ENCODE results near the gene CYBC1.
A peak's percentile ranks its signal among the peaks of the same experiment; 100 is the strongest.

Gene CYBC1

DNA sequence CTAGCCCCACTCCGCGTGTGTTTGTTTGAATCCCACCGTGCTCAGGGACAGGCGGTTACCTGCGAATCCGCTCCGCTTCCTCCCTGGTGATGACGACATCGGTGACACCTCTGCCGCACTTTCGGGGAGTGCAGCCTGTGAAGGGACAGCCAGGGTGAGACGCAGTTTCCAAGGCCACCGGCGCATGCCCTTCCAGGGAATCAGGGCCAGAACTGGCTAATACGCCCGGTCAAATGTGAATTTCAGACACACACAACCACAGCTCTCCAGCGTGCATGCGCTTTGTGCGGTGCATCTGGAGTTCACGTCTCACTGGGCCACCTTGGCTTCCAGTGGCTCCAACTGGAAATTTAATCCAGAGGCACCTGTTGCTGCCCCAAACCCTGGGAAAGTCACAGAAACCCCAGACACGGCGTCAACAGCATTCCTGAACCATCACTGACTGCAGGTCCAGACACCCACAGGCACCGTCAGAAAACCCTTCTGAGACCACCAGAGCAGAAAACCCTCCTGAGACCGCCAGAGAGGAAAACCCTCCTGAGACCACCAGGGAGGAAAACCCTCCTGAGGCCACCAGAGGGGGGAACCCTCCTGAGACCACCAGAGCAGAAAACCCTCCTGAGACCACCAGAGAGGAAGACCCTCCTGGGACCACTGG lies 39.0 kb downstream of the CYBC1 start:
- no peak for DNase-seq (ENCODE audit: low read depth in 2 of 3, low spot score in 1 of 3)

DNA sequence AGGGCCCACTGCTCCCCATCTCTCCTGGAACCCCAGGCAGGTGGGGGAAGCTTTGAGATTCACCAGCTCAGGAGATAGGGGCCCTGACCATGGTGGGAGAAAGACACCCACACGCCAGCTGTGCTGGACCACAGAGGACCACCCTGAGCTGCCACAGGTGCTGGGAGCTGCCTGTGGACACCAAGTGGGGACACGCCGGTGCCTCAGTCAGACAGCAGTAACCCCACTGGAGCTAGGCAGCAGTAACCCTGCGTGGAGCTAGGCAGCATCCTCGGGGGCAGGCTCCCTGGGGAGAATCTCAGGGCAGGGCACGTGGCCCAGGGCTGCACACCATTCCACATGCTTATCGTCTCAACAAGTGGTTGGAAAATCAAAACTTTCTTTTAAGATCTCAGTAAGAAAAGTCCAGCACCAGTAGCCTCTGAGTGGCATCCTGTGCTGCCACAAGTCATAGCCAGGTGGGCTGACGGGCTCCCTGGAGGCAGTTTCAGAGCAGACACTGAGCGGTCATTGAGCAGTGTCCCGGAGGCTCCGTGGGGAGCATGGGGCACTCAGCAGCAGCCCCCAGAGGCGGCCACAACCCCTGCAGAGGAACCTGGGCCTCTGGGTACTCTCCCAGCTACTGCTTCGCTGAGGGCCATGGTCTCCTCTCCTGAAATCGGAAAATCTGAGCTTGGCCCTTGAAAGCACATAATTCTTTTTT lies 40.4 kb downstream of the CYBC1 start:
- DNase-seq (ENCODE audit: low read depth in 2 of 3, low spot score in 1 of 3), result no peak

DNA sequence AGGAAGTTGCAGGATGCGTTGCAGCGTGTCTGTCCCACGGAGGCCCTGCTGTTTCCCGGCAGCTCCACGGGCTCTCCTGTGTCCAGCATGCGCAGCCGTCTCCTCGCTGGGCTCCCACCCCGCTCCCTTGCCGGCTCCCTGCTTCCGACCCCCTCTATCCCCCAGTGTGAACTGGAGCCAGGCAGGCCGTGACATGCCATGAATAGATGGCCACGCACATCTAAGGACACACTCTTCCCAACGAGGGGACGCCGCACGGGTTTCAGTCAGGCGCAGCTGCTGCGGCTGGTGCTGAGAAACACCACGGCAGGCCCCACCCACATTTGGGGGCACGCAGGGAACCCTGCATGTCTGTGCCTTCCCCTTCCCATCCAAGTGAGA lies 41.6 kb downstream of the CYBC1 start:
- no peak for DNase-seq (ENCODE audit: low read depth in 2 of 3, low spot score in 1 of 3)

GRCh38 chr17:82408288-82408937 lies 42.1 kb downstream of the CYBC1 start:
- no peak for DNase-seq (ENCODE audit: low read depth in 2 of 3, low spot score in 1 of 3)

GRCh38 chr17:82407255-82407654 lies 43.3 kb downstream of the CYBC1 start:
- no peak for DNase-seq (ENCODE audit: low read depth in 2 of 3, low spot score in 1 of 3)

- no peak for DNase-seq (ENCODE audit: low read depth in 2 of 3, low spot score in 1 of 3)
Observed at GRCh38 chr17:82406131-82406671, 44.4 kb downstream of the CYBC1 start.

DNA sequence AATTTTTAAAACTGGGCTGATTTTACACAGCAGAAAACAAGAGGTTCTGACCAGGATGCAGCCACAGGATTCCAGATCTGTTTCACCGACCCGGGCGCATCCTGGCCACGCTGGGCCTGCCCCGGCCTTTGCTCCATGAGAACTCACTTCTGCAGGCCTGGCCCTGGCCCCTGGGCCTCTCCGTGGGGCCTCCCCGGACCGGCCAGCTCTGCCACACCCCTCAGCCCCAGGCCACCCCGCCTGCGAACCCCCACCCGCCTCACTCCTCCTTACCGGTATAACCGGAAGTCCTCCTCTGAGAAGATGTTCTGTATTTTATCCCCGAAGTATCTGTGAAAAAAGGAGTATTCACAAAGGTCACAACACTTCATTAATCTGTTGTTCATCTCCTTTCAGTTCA lies 45.5 kb downstream of the CYBC1 start:
- DNase-seq (ENCODE audit: low read depth in 2 of 3, low spot score in 1 of 3), result no peak

- DNase-seq (ENCODE audit: low read depth in 2 of 3, low spot score in 1 of 3), result no peak
Observed at GRCh38 chr17:82403662-82404660, 46.6 kb downstream of the CYBC1 start.

DNA sequence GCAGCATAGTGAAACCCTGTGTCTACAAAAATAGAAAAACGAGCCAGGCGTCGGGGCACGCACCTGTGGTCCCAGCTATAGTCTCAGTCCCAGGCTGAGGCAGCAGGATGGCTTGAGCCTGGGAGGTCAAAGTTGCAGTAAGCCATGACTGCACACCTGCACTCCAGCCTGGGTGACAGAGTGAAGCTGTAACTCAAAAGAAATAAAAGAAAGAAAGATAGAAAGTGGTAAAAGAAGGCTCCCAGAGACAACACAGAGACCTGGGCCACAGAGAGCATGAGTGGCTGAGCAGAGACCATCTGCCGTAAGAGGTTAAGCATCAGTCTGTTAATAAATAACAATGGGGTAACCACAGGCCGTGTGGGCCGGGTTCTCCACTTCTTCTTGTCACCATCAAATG lies 47.7 kb downstream of the CYBC1 start:
- no peak for DNase-seq (ENCODE audit: low read depth in 2 of 3, low spot score in 1 of 3)

DNA sequence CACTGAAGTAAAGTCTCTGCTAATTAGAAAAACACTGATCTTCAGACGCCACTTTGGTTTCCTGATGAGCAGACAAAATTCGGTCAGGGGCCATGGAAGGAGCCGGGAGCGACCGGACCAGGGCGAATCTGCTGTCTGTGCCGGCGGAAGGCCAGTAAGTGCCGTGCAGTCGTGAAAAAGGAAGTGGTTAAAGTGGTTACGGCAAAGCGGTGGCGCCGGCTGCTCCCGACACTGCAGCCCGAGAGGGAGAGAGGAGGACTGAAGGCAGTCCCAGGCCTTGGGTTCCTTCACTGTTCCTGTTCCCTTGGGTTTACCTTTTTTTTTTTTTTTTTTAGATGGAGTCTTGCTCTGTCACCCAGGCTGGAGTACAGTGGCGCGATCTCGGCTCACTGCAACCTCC lies 49.7 kb downstream of the CYBC1 start:
- peak; percentile 28 to 48 (median 30) for DNase-seq (ENCODE audit: low read depth in 2 of 3, low spot score in 1 of 3)

DNA sequence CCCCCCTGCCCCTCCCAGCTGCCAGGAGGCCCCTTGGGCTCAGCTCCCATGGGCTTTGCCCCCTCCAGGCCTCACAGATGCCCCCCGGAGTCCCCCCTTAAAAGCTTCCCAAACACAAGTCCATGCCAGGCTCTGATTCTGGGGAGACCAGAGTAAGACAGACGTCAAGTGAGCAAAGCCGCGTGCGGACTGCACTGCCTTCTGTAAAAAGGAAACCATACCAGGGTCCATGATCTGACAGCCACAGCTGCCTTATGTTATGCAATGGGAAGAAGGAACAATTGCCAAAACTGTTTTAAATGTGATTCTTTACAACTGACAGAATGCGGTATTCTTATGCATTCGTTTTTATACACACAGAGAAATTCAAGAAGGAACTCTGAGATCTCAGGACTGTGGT lies 50.3 kb downstream of the CYBC1 start:
- DNase-seq (ENCODE audit: low read depth in 2 of 3, low spot score in 1 of 3), result no peak

DNA sequence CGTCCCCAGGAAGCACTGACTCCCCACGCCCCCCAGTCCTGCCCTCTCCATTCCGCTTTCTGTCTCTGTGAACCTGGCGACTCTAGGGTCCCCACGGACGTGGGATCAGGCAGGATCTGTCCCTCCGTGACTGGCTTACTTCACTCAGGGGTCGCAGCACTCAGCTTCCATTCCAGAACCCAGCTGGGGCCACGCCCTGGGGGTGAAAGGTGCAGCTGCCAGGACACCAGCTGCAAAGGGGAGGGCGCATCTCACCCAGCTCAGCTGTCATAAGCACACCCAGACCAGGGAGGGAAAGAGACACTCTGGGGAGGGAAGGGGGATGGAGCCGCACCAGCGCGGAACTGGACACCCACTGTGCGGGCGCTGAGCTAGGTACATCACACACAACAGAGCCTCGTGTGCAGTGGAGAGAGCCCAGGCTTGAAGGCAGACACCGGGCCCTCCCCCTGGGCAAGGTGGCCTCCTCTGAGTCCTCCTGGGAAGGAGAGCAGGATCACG lies 50.9 kb downstream of the CYBC1 start:
- DNase-seq (ENCODE audit: low read depth in 2 of 3, low spot score in 1 of 3), result no peak

- no peak for DNase-seq (ENCODE audit: low read depth in 2 of 3, low spot score in 1 of 3)
Observed at GRCh38 chr17:82399041-82399441, 51.5 kb downstream of the CYBC1 start.

GRCh38 chr17:82397449-82398335 lies 52.9 kb downstream of the CYBC1 start:
- DNase-seq (ENCODE audit: low read depth in 2 of 3, low spot score in 1 of 3), result no peak

- DNase-seq (ENCODE audit: low read depth in 2 of 3, low spot score in 1 of 3), result no peak
Observed at GRCh38 chr17:82396601-82397435, 53.7 kb downstream of the CYBC1 start.

GRCh38 chr17:82394278-82394677 lies 56.3 kb downstream of the CYBC1 start:
- DNase-seq (ENCODE audit: low read depth in 2 of 3, low spot score in 1 of 3), result no peak

- DNase-seq (ENCODE audit: low read depth in 2 of 3, low spot score in 1 of 3), result no peak
Observed at GRCh38 chr17:82392941-82393340, 57.6 kb downstream of the CYBC1 start.
